NCI-H2171 (cell line): ENCODE data around the gene FBXW8.
A peak's percentile ranks its signal among the peaks of the same experiment; 100 is the strongest.

Experiments used
- DNase-seq: peaks from one replicate; lab custom pipeline; 2025; lab: John Stamatoyannopoulos, UW

The FBXW8 gene

DNA sequence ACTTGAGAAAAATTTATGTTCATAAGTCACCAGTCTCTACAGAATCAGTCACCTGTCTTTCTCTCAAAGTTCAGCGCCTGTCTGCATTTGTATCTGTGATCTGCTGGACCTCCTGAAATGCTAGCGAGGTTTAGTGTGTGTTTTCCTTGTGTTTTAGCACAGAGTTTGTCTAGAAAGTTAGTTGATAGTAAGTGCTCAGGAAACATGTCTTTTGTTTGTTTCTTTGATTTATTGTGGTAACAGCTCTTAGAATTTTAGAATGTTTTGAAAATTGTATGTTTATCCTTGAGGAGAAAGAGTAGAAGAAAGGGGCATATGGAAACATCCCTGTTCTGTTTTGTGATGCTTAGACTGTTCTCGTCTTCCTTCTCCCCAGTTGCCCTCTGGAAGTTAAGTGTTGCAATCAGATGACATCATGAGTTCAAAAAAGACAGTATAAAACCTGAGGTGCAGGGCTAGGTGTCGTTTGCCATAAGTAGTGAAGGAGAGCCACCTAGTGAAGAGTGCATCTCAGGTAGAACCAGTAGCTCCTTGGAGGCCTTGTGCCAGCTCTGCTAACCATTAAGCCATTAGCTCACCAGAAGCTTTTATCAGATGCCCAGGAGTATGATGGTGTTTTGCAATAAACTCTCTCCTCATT, 44.8 kb downstream of the FBXW8 start:
- DNase-seq = no peak

DNA sequence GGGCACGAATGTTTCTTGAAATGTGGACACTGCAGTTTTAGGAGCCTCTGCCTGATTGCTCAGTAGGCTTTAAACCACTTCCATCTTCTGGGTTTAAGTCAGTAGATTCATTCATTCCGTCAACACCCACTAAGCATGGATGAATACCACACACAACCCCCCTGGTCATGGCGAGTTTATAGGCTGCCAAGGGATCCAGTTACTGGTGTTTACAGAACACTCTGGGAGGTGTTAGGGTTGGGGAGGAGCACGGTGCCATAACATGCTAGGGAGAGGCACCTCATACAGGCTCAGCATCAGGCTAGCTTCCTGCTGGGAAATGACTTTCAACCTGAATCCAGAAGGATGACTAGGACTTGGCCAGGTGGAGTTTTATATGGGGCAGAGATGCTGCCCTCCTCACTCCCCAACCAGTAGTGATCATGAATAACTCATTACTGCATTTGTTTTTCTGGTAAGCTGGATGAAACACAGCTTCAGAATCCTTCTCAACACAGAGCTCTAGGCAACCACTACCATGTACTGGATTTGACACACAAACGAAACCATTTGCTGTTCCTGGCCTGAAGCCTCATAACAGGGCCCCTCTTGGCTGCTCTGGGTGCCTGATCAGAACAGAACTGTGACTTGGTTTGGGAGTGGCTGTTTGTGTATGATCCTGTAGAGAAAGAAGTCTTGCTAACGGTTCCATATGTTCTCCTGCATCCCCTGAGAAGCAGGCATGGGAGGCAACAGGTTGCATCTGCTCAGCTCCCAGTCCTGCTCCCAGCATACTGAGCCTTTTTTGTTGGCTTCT, 47.9 kb downstream of the FBXW8 start:
- peak; percentile 7 for DNase-seq

DNA sequence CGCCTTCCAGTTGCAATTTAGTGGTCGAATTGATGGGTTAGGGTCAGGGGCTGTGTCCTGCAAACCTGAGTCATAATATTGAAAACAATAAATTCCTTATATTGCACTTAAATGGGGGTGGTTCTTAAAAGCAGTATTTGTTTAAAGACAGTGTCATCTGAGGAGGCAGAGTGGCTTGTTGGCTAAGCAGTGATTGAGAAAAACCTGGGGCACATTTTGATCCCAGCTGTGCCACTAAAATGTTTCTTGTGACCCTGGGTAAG, 48.4 kb downstream of the FBXW8 start:
- no peak for DNase-seq

DNA sequence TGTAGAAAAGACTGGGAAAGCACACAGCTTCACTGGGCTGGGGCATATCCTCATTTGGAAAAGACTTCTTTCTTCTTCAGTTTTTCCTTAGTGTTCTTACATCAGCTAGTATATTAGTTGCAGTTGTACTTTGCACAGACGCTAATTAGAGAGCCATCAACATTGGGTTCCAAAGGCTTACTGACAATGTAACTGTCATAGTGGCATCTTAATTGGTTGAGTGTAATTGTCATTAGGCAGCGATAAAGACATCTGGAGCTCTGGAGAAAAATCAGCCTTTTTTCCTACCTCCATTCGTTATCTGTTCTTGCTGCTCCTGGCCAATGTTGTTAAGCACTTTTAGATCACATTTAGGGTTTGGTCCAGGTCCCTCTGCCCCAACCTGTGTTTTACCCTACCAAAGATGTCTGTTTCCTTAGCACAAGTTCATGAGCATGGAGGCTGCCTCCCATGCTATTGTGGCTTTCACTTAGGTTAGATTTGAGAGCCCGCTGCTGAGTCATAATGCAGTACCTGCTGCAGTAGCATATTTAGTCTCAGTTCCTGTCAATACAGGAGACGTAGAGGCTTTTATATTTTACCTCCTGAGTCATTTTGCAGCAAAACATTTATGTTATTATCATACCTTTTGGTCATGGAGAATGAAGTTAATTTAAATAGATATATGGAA, 49.2 kb downstream of the FBXW8 start:
- DNase-seq = no peak

DNA sequence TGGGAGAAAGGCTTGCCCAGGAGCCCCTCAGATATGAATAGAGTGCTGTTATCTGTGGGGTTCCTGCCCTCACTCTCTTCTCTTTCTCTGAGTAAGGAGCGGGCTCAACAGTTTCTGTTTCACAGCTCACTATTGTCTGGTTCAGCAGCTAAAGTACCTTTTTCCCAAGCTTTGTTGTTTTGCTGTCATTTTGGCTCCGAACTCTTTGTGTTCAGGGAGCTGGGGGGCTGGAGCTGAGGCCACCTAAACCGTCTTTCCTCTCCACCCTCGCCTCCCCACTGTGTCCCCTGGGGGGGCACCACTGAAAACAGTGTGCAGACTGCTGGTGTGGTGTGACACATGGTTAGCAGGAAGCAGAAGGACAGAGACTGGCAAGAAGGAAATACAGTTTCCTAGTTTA, 51.4 kb downstream of the FBXW8 start:
- no peak for DNase-seq

DNA sequence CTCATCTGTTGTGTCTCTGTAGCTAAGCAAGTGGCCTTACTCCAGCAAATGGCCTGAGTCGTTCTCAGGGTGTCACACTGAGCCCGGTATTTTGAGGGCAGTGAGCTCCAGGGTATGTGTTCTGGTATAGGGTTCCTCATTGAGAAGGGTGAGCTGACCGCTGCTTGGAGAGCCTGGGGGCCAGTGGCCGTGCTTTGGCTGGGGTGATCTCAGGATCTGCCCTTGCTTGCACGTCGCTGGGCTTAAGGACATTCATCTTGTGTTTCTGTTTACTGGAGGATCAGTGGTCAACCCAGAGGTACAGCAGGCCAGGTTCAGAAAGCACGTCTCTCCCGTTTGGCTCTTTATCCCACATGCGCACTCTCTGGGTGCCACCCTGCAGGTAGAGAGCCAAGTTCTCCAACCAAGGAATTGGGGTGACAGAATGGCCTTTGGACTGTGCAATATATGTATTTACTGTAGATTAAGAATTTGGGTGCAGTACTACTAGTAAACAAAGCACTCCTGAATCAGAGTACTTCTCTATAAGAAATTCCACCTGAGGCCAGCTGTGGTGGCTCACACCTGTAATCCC, 52.1 kb downstream of the FBXW8 start:
- DNase-seq = no peak

DNA sequence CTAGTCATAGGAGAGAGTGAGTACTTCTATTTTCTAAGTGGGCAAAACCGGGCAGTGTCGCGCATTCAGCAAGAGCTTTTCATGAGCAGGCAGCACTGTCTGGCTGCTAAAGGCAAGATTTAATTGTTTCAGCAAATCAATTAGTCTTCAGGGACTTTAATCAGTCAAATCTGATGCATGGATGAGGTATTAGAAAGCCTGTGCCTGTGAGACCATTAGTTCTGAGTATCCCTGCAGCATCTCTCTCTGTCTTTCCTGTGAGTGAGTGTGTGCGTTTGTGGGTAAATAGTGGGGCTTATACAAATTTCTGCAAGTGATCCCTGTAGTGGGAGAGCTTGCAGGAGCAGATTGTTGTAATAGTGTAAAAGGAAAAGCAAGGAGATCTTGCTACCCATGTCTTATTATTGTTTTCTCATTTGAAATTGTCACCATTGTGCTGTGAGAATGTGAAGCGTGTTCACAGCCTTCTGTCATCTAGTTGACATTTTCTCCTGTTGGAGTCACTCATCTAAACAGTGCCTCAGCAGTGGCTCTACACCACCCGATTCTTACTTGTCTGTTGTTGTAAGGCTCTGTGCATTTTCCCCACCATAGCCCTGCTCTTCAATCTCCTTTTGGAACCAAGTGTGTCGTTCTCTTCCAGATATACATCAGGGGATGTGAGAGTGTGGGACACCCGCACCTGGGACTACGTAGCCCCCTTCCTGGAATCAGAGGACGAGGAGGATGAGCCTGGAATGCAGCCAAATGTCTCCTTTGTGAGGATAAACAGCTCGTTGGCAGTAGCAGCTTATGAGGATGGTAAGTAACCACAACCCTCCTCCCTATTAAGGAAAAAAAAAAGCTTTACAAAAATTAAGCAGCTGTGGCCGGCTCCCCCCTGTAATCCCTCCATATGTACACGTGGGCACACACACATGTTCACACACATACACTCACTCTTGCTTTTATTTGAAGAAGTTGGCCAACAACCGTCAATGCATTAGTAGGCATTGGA, 53.6 kb downstream of the FBXW8 start:
- peak; percentile 73 for DNase-seq

DNA sequence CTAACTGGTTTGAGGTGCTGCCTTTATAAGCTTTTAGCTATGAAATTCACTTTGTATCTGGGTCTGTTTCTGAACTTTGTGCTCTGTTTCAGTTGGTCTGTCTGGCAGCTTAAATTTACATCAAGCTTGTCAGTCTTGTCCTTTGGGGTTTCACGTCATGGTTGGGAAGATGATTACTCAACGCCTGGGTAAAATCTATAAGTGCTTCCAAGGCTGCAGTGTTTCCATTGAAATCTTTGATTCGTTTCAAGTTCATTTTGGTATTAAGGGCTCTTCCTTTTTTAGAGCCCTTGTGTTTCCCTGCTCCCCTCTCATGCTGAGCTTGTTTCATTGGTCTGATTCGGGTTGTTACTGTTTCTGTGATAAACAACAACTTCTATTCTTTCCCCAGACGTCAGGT, 58.2 kb downstream of the FBXW8 start:
- no peak for DNase-seq

DNA sequence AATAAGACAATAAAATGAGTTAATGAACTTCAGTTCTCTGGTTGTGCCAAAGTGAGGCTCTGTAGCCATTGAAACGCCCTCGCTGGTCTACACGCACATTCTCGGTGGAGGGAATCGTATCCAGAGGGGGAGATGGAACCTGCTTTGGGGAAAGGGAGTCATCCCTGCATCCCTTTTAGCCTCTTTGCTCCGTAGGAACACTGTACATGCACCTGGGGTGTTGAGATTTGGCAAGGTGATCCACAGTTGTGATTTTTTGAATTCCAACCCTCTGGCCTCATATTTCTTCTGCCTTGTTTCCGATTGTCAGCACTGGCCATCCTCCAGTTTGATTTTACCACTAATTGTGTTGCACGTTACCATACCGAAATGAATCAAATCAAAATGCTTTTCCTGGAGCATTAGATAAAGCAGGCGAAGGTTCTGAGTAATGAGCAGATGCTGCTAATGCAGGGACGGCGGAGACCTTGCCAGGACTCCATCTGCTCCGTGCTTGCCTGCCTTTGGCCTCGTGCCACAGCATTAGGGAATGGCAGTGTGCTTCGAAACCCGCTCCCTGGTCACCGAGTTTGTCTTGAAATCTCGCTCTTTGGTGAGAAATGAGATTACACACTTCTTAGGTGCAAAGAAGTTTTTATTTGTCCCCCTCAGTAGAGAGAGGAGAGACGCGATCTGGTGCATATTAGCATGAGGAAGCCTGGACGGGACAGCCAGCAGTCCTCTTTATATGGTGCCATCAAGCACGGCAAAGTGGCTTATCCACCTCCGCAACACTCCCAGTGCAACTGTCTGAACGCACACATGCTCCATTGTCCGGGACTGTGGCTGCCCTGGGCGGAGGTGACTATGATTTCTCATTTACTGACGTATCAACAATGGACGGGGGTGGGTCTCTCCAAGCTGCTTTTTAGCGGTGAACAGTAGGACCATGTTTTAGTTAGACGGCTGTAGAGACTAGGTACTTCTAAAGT, 59.1 kb downstream of the FBXW8 start:
- DNase-seq = peak; percentile 82

DNA sequence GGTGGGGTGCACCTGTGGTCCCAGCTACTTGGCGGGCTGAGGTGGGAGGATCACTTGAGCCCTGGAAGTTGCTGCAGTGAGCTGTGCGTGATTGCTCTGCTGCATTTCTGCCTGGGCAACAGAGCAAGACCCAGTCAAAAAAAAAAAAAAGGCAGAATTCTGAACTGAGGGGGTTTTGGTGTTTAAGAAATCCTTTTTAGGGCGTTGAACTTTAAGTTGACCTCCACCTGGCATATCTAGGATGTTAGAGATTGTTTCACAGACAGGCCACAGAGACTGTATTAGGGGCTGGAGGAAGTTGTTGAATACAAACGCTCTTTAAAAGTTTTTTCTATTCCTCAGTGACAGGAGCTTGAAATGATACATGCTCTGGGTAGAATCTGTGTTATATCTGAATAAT, 60.5 kb downstream of the FBXW8 start:
- DNase-seq = no peak

DNA sequence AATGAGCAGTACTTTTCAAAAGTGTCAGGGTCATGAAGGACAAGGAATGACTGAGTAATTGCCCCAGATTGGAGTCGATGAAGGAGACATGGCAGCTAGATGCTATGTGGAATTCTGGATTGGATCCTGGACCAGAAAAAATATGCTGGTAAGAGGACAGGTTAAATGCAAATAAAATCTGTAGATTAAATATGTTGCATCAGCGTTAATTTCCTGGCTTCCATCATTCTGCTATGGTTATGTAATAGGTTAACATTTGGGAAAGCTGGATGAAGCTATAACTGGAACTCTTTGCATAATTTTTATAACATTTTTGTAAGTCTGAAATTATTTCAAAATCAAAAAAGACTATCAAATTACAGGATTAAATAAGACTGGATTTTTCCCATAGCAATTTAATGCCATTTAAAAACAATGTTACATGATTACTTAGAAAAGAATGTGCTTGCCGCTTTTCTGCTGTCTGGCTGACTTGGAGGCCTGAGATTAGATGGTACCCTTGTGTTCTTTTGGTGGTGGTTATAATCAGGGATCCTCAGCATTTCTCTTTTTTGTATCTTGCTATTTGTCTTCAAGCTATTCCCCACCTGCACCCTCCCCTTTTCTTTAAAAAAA, 65.1 kb downstream of the FBXW8 start:
- no peak for DNase-seq

DNA sequence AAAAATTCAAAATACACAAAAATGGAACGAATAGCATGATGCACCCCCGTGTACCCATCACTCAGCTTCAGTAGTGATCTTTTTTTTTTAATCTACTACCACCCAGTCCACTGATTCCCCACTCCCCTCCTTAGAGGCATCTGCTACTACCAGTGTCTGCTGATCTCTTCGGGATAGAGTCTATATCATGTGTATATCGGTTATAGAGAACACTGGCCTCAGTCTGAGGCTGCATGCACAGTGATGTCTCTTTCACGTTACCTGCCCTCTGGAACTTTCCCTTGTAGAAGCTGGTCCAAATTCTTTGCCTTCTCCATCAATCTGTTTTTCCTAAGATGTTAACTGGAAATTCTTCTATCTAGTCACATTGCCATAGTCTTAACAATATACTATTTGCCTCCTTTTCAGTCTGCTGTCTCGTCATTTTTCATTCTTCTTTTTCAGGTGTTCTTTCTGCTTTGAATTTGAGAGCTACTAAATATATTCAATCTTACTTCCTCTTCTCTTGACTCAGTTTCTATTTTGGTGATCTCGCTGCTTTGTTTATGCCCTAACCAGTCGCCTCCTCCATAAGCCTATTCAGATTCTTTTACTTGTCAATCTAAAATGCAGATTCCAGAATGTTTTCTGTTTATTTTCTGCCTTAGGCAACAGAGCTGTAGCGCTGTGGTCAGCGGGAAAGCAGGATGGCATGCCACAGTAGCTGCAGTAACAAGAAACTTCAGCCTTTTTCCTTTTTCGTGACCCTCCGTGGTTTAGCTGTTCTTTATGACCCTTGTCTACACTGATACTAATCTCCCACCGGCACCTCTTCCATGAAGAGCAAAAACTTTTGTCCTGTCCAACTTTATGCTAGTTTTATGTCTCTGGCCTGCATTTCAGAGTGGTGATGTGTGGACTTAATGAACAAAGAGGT, 67.0 kb downstream of the FBXW8 start:
- no peak for DNase-seq

DNA sequence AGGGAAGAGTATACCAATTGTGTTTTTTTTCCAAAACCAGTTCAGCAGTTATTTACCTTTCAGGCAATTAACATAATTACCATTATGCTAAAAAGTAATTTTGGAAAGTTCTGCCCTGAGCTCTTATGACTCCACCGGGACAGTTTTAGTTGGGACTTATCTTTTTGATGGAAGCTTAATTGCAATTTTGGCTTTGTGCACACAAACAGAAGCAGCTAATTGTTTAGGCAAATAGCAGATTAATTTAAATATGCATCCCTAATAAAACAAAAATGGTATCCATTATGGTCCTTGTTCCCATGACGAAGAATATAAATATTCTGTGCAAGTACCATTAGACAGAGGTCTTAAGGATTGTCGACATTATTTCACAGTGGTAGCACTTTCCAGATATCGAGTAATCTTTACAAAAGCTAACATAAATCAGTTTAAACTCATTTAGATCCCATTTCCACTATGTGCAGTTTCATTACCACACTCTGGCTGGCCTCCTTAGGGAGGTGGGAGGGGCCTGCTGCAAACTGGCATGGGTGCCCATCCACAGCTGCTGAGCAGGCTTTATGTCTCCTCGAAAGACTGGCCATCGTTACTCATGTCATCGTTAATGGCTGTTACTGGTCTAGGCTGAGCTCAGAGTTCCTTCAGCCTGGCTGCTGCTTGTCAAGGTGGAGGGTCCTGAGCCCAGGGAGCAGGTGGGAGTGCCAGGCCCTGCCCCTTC, 68.2 kb downstream of the FBXW8 start:
- no peak for DNase-seq

DNA sequence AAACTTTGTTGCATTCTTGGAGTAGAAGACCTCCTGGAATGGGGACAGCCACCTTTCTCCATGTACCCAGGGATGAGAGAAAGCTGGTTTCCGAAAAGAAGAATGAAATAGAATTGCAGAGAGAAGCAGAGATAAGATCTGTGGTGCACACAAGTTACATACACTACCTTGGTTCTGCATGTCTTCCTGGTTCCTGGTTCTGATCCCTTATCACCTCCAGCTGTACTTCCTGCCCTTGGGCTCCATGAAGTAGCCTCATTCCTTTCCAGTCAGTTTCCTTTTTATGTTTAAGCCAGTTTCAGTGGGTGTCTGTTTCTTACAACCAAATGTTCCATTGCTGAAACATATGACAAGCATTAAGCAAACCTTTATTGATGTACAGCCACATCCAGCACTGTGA, 69.3 kb downstream of the FBXW8 start:
- DNase-seq = no peak

DNA sequence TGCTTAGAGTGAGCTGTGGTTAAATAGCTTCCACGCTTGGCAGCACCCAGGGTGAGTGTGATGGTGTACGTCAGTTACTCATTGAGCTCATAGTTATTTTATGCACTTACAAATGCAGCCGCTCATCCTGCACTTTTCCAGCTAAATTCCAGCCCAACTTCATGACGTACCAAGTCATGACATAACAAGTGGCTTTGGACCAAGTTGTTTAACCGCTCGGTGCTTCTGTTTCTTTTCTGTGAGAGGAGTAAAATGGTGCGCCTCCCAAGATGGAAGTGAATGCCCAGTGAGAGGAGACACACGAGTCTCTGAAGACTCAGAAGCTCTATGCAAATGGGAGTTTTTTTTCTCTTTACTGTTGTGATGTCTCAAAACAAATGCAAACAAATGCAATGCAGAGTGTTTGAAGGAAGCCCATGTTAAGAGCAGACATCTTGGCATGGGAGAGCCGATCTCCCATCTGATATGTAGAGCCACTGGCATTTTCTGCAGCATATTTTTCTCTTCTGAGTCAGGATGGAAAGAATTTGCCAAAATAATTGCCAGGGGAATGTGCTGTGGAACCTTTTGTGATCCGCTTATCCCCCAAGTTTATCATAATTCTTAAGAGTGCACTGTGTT, 72.2 kb downstream of the FBXW8 start:
- no peak for DNase-seq

DNA sequence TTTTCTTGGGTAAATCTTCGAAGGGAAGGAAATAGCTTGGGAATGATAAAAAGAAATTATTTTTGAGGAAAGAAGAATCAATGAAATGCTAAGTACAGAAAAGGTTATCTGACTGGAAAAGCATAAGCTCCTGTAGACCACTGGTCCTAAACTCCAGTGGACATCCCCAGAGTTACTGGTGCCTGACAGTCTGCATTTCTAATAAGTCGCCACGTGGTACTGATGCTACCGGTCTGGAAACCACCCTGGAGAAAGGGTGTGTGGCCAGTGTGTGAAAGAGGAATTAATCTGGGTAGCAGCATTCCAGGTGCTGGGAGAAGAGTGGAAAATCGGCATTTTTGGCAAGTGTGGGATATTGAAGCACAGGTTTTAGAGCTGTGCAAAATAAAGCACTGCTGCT, 73.3 kb downstream of the FBXW8 start:
- no peak for DNase-seq

DNA sequence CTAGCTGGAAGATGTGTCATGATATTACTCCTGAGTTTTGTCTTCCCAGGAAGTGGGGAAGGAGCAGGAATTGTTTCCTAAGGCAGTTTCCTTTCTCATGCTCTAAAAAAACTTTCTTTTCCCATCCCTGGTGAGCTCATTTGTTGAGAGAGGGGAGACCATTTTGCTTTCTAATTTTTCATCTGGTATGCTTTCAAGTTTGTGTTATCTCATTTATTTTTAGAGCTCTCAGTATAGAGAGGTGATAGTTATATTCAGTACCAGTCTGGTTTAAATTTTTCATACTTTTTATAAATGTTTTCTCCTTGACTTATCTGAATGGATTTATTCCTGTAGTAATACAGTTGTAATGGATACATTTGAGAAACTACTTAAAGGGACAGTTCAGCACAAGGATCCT, 79.6 kb downstream of the FBXW8 start:
- no peak for DNase-seq
